ENCODE results near the gene SMARCC2.

The SMARCC2 gene

GRCh38 chr12:56119361-56119796 is 69.9 kb downstream of the SMARCC2 start (continued):
- TF ChIP-seq ZNF335 (tag by site-specific recombination; conservative IDR thresholded peaks at IDR 0.05) = 0 out of 2 replicates have a peak, but pooled peaks have one; percentile 19
- TF ChIP-seq OVOL3 (tag by site-specific recombination; IDR thresholded peaks at IDR 0.05) = no peak
- TF ChIP-seq KLF10 (tag by site-specific recombination; IDR thresholded peaks at IDR 0.05) = 0 out of 2 replicates have a peak, but pooled peaks have one; percentile 13
- peak; percentile 47; the same call in 1 of the 2 replicates for TF ChIP-seq WT1 (tag by site-specific recombination; IDR thresholded peaks at IDR 0.05)
- TF ChIP-seq ZFHX2 (tag by site-specific recombination; conservative IDR thresholded peaks at IDR 0.05) = peak; percentile 26; the same call in 1 of the 2 replicates
- 0 out of 2 replicates have a peak, but pooled peaks have one; percentile 46 for TF ChIP-seq ZNF639 (tag by site-specific recombination; IDR thresholded peaks at IDR 0.05)
- TF ChIP-seq YY1 (tag by site-specific recombination; IDR thresholded peaks at IDR 0.05) = no peak
- TF ChIP-seq ZNF626 (tag by site-specific recombination; IDR thresholded peaks at IDR 0.05) = no peak
- no peak for TF ChIP-seq ZNF518A (tag by site-specific recombination; conservative IDR thresholded peaks at IDR 0.05; ENCODE audit: low read depth)
- TF ChIP-seq GLIS1 (tag by site-specific recombination; IDR thresholded peaks at IDR 0.05) = peak; percentile 88
- TF ChIP-seq BCL11B (tag by site-specific recombination; IDR thresholded peaks at IDR 0.05; ENCODE audit: low read depth) = peak; percentile 89
- peak; percentile 36; the same call in 1 of the 2 replicates for TF ChIP-seq ZNF660 (tag by site-specific recombination; IDR thresholded peaks at IDR 0.05)
- peak; percentile 95 for TF ChIP-seq IKZF3 (tag by site-specific recombination; IDR thresholded peaks at IDR 0.05)
- TF ChIP-seq KLF8 (tag by site-specific recombination; IDR thresholded peaks at IDR 0.05) = peak; percentile 40; the same call in 1 of the 2 replicates
- no peak for TF ChIP-seq YY2 (tag by site-specific recombination; IDR thresholded peaks at IDR 0.05)
- TF ChIP-seq ZNF2 (tag by site-specific recombination; IDR thresholded peaks at IDR 0.05) = peak; percentile 46; the same call in 1 of the 2 replicates
- TF ChIP-seq ZNF174 (tag by site-specific recombination; IDR thresholded peaks at IDR 0.05) = no peak
- no peak for TF ChIP-seq ZNF785 (tag by site-specific recombination; IDR thresholded peaks at IDR 0.05)
- TF ChIP-seq ZNF654 (tag by site-specific recombination; IDR thresholded peaks at IDR 0.05; ENCODE audit: low read depth) = peak; percentile 95
- TF ChIP-seq ZXDB (tag by site-specific recombination; IDR thresholded peaks at IDR 0.05) = peak; percentile 72
- TF ChIP-seq, protein P1, sequence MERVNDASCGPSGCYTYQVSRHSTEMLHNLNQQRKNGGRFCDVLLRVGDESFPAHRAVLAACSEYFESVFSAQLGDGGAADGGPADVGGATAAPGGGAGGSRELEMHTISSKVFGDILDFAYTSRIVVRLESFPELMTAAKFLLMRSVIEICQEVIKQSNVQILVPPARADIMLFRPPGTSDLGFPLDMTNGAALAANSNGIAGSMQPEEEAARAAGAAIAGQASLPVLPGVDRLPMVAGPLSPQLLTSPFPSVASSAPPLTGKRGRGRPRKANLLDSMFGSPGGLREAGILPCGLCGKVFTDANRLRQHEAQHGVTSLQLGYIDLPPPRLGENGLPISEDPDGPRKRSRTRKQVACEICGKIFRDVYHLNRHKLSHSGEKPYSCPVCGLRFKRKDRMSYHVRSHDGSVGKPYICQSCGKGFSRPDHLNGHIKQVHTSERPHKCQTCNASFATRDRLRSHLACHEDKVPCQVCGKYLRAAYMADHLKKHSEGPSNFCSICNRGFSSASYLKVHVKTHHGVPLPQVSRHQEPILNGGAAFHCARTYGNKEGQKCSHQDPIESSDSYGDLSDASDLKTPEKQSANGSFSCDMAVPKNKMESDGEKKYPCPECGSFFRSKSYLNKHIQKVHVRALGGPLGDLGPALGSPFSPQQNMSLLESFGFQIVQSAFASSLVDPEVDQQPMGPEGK (tag by site-specific recombination; IDR thresholded peaks at IDR 0.05) = peak; percentile 91

Measured in HEK293 (cell line).